Activated CD4-positive, alpha-beta T cell treated with anti-CD3 and anti-CD28 coated beads for 48 hours (primary cell): ENCODE measurements around the gene BBS12.

Experiments used
- DNase-seq: peaks from one replicate; pipeline ENCODE4 v3.0.0-alpha.2; 2020

BBS12 gene

GRCh38 chr4:122732329-122733026, at the start of gene BBS12:
TSS of gene BBS12 (plus strand) at chr4:122732704. CDS start at chr4:122741893, 9,189 bp downstream.
- peak; percentile 99 for DNase-seq

GRCh38 chr4:122686691-122687090, 45.8 kb upstream of the BBS12 start:
- DNase-seq: no peak

GRCh38 chr4:122687531-122688061, 44.9 kb upstream of the BBS12 start:
- no peak for DNase-seq

- DNase-seq: no peak
Measured at GRCh38 chr4:122688529-122689140, 43.9 kb upstream of the BBS12 start.

- DNase-seq: peak; percentile 64
Measured at GRCh38 chr4:122689972-122690371, 42.5 kb upstream of the BBS12 start.

GRCh38 chr4:122691988-122692387, 40.5 kb upstream of the BBS12 start:
- no peak for DNase-seq

- no peak for DNase-seq
Measured at GRCh38 chr4:122692641-122693520, 39.6 kb upstream of the BBS12 start.

- no peak for DNase-seq
Measured at GRCh38 chr4:122695226-122695625, 37.3 kb upstream of the BBS12 start.

GRCh38 chr4:122700178-122700725, 32.3 kb upstream of the BBS12 start:
- no peak for DNase-seq

GRCh38 chr4:122701061-122701460, 31.4 kb upstream of the BBS12 start:
- DNase-seq: no peak

GRCh38 chr4:122701965-122702364, 30.5 kb upstream of the BBS12 start:
- no peak for DNase-seq

- no peak for DNase-seq
Measured at GRCh38 chr4:122702939-122703338, 29.6 kb upstream of the BBS12 start.

GRCh38 chr4:122703868-122704267, 28.6 kb upstream of the BBS12 start:
- DNase-seq: no peak

GRCh38 chr4:122705009-122705408, 27.5 kb upstream of the BBS12 start:
- DNase-seq: no peak

GRCh38 chr4:122705547-122706117, 26.9 kb upstream of the BBS12 start:
- DNase-seq: no peak

- no peak for DNase-seq
Measured at GRCh38 chr4:122706511-122706910, 26.0 kb upstream of the BBS12 start.

- no peak for DNase-seq
Measured at GRCh38 chr4:122707497-122707896, 25.0 kb upstream of the BBS12 start.

GRCh38 chr4:122709236-122709635, 23.3 kb upstream of the BBS12 start:
- DNase-seq: no peak

GRCh38 chr4:122710434-122711308, 21.8 kb upstream of the BBS12 start:
- peak; percentile 63 for DNase-seq

- DNase-seq: no peak
Measured at GRCh38 chr4:122711919-122712318, 20.6 kb upstream of the BBS12 start.

- DNase-seq: no peak
Measured at GRCh38 chr4:122712782-122713181, 19.7 kb upstream of the BBS12 start.

GRCh38 chr4:122715221-122715620, 17.3 kb upstream of the BBS12 start:
- DNase-seq: no peak
